ENCODE data around the gene ASCL3.
"Not testable (repeated sequence)": the region's sequence is repeated elsewhere in the genome, so short reads cannot be mapped to it uniquely, and the experiment has no call there.

The ASCL3 gene

GRCh38 chr11:8947230-8947943 lies 4.6 kb upstream of the ASCL3 start:
- no peak for DNase-seq (ENCODE audit: low read depth)

GRCh38 chr11:8941341-8942103 lies 1.3 kb downstream of the ASCL3 start:
- no peak for DNase-seq (ENCODE audit: low read depth)

- no peak for DNase-seq (ENCODE audit: low read depth)
Measured at GRCh38 chr11:8937659-8938058, 5.2 kb downstream of the ASCL3 start.

GRCh38 chr11:8937159-8937558 lies 5.7 kb downstream of the ASCL3 start:
- no peak for DNase-seq (ENCODE audit: low read depth)

GRCh38 chr11:8935789-8936188 lies 7.0 kb downstream of the ASCL3 start:
- DNase-seq (ENCODE audit: low read depth): not testable (repeated sequence)

GRCh38 chr11:8934742-8935488 lies 7.9 kb downstream of the ASCL3 start:
- no peak for DNase-seq (ENCODE audit: low read depth)

GRCh38 chr11:8933931-8934330 lies 8.9 kb downstream of the ASCL3 start:
- no peak for DNase-seq (ENCODE audit: low read depth)

GRCh38 chr11:8932564-8933180 lies 10.1 kb downstream of the ASCL3 start, which contains the start of gene C11orf16:
Gene C11orf16, minus strand, starts transcription at chr11:8932947. Its CDS starts 639 bp downstream, at chr11:8932308.
- DNase-seq (ENCODE audit: low read depth): no peak

GRCh38 chr11:8930456-8931175 lies 12.2 kb downstream of the ASCL3 start:
- DNase-seq (ENCODE audit: low read depth): no peak

GRCh38 chr11:8928981-8929615 lies 13.7 kb downstream of the ASCL3 start:
- DNase-seq (ENCODE audit: low read depth): peak; percentile 45

GRCh38 chr11:8928205-8928604 lies 14.6 kb downstream of the ASCL3 start:
- no peak for DNase-seq (ENCODE audit: low read depth)

- no peak for DNase-seq (ENCODE audit: low read depth)
Measured at GRCh38 chr11:8927233-8927632, 15.6 kb downstream of the ASCL3 start.

GRCh38 chr11:8926236-8926635 lies 16.6 kb downstream of the ASCL3 start:
- DNase-seq (ENCODE audit: low read depth): no peak

GRCh38 chr11:8925711-8926110 lies 17.1 kb downstream of the ASCL3 start:
- no peak for DNase-seq (ENCODE audit: low read depth)

GRCh38 chr11:8922691-8923090 lies 20.1 kb downstream of the ASCL3 start:
- DNase-seq (ENCODE audit: low read depth): no peak

- DNase-seq (ENCODE audit: low read depth): peak; percentile 78
Measured at GRCh38 chr11:8917157-8917825, 25.5 kb downstream of the ASCL3 start.

GRCh38 chr11:8914661-8915018 lies 28.2 kb downstream of the ASCL3 start:
- DNase-seq (ENCODE audit: low read depth): no peak

- no peak for DNase-seq (ENCODE audit: low read depth)
Measured at GRCh38 chr11:8913961-8914660, 28.7 kb downstream of the ASCL3 start.

- DNase-seq (ENCODE audit: low read depth): peak; percentile 51
Measured at GRCh38 chr11:8911029-8911823, 31.6 kb downstream of the ASCL3 start, which contains the start of gene AKIP1. Gene AKIP1, plus strand, starts transcription at chr11:8911189. Its CDS starts 261 bp downstream, at chr11:8911450.
